ENCODE results near the gene TCF7L1.

TCF7L1 gene

GRCh38 chr2:85239102-85239501 lies 105.9 kb downstream of the TCF7L1 start:
- no peak for DNase-seq
- in situ Hi-C loops (cut with HindIII; ENCODE audit: low pct_ligation_motif_present, low pct_unique_long_range_greater_than_20kb, low sequenced_read_pairs): no loop called here

DNA sequence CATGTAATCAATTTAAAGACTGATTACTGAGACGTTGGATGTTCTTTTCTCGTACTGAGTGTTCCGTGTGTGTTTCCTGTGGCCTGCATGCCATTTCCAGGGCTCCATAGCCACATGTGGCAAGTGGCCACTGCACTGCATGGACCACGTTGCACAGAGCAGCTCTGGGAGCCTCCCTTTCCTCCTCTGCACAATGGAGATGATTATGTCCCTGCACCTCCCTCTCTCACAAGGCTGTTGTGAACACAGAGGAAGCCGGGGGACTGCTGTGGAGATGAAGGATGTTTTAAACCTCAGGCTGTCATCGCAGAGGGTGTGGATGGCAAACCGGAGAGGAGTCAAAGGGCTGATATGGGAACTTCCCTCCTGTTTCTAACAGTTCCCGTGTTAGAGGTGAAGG lies 106.9 kb downstream of the TCF7L1 start:
- in situ Hi-C loops (cut with HindIII; ENCODE audit: low pct_ligation_motif_present, low pct_unique_long_range_greater_than_20kb, low sequenced_read_pairs): no loop called here
- DNase-seq: no peak

- no peak for DNase-seq
- in situ Hi-C loops (cut with HindIII; ENCODE audit: low pct_ligation_motif_present, low pct_unique_long_range_greater_than_20kb, low sequenced_read_pairs): no loop called here
Measured at GRCh38 chr2:85242321-85242720, 109.1 kb downstream of the TCF7L1 start.

- in situ Hi-C loops (cut with HindIII; ENCODE audit: low pct_ligation_motif_present, low pct_unique_long_range_greater_than_20kb, low sequenced_read_pairs): no loop called here
- peak; percentile 50 for DNase-seq
Measured at GRCh38 chr2:85243101-85244072, 110.2 kb downstream of the TCF7L1 start.

DNA sequence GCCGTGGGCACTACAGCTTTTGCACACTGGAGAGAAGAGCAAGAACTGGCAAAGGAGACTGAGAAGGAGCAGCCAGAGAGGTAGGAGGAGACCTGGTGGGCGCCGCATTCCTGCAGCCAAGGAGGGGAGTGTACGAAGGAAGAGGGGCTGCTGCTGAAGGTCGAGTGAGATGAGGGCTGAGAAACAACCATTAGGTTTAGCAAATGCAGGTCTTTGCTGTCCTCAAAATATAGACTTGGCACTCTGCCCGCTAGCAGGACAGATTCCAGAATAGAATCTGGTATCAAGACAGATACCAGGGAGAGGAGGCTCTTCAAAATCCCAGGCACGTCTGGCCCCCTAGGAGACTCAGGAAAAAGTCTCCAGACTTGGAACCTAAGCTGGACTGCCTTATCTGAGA lies 111.6 kb downstream of the TCF7L1 start:
- in situ Hi-C loops (cut with HindIII; ENCODE audit: low pct_ligation_motif_present, low pct_unique_long_range_greater_than_20kb, low sequenced_read_pairs): no loop called here
- DNase-seq: no peak

DNA sequence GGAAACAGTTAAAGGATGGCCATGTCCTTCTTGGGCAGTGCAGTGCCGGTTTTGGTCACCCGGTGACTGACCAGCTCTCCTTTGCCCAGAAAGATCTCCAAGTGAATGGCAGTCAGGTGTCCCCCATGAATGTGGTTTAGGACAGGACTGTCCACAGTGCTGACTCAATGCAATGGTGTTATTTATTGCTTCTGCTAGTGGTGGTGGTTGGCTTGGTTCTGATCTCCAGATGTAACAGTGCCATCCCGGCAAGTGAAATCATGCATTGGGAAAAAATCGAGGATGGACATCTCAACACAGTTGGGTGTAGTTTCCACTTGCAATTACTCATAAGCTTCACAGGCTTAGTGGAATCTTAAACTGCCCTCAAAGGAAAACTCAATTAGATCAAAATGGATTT lies 112.7 kb downstream of the TCF7L1 start:
- DNase-seq: no peak
- in situ Hi-C loops (cut with HindIII; ENCODE audit: low pct_ligation_motif_present, low pct_unique_long_range_greater_than_20kb, low sequenced_read_pairs): no loop called here

GRCh38 chr2:85246348-85246747 lies 113.2 kb downstream of the TCF7L1 start:
- in situ Hi-C loops (cut with HindIII; ENCODE audit: low pct_ligation_motif_present, low pct_unique_long_range_greater_than_20kb, low sequenced_read_pairs): no loop called here
- DNase-seq: no peak

- in situ Hi-C loops (cut with HindIII; ENCODE audit: low pct_ligation_motif_present, low pct_unique_long_range_greater_than_20kb, low sequenced_read_pairs): no loop called here
- no peak for DNase-seq
Measured at GRCh38 chr2:85247610-85248009, 114.4 kb downstream of the TCF7L1 start.

DNA sequence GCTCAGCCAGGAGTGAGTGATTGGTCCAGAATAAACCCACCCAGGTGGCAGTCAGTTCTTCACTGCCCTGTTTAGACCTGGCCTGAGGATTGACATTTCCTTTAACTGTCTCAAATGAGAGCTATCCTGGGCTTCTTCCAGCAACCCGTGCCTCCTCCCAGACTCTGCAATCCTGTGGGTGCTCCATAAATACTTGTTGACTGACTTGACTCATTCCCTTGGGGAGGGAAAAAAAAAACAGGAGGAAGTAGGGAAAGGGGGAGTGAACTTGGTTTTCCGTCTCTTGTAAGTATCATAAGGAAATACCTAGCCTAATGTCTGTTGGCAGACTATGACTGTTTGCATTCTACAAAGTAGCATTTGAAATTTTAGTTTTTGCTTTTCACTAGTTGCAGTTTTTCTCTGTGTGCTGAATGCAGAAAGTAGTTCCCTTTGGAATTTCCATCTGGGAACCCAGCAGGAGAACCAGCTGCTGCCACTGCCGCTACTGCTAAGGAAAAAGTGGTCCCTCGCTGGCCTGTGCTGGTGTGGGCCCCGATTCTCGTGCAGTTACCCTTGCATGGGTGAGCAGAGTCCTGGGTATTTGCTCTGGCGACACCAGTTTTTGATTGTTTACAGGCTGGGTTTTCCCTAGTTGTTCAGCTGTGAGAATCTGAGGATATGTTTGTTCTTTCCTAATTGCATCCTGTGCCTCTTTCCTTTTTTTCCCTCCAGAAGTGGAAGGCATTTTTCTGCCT lies 115.7 kb downstream of the TCF7L1 start:
- in situ Hi-C loops (cut with HindIII; ENCODE audit: low pct_ligation_motif_present, low pct_unique_long_range_greater_than_20kb, low sequenced_read_pairs): no loop called here
- peak; percentile 64 for DNase-seq

DNA sequence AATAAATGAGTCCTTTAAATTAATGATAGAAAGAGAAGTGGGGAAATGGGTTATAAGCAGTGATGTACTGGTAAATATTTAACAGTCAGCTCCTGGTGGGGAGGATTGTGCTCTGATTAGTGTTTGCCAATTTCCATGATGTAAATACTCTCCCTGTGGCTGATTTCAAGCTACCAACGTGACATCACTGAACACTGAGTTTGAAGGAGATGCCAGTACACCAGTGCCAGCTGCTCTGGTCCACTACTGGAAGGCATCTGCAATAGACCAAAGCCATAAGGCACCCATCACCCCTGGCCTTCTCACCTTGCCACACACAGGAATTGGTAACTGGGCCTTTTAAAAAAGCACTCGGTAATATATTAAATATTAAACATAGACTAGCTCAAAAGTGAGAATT lies 116.9 kb downstream of the TCF7L1 start:
- in situ Hi-C loops (cut with HindIII; ENCODE audit: low pct_ligation_motif_present, low pct_unique_long_range_greater_than_20kb, low sequenced_read_pairs): no loop called here
- peak; percentile 15 for DNase-seq

GRCh38 chr2:85251070-85251616 lies 118.0 kb downstream of the TCF7L1 start:
- DNase-seq: no peak
- in situ Hi-C loops (cut with HindIII; ENCODE audit: low pct_ligation_motif_present, low pct_unique_long_range_greater_than_20kb, low sequenced_read_pairs): no loop called here

DNA sequence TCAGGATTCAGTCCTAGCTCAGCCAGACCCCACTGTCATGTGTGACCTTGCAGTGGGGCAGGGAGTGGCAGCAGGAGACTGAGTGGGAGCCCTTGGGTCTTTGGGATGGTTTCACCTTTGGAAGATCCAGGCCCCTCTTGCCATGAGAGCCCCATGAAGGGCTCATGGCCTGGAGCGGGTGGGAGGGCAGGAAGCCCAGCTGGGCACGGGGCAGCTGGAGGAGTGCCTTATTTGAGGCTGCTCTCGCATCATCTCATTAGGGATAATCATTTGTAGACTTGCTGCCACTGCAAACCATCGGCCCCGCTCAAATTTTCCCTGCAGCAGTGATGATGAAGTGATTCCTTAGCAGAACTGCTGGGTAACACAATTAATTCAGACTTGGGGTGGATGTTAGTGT lies 120.7 kb downstream of the TCF7L1 start:
- in situ Hi-C loops (cut with HindIII; ENCODE audit: low pct_ligation_motif_present, low pct_unique_long_range_greater_than_20kb, low sequenced_read_pairs): no loop called here

DNA sequence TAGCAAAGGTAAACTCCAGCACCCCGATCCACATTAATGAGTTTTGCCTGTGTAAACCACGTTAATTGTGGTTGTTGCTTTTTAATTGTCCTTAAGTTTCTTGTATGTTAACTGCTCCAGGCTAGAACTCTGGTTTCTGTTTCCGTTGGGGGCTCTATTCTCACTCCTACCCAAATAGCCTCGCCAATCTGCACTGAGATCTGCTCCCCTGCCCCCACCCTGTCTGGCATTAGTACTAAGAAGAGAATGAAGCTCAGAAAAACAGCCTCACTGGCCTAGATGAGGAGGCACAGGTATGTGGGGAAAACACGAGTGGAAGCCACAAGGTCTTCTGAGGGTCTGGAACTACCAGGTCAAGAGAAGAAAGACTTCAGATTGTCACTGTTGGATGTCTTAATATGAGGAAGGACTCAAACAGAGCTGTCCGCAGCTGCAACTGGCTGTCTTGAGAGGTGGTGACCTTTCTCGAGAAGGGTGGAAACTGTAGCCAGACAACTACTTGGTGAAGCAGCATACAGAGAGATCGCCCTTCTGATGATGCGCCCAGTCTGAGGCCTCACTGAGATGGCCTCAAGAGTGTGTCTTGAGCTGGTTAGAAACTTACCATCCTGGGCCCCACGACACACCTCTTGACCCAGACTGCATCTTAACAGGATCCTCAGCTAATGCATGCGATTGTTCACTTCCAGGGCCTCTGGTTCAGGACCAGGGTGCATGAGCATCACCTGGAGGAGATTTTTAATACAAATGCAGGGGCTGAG lies 121.5 kb downstream of the TCF7L1 start:
- in situ Hi-C loops (cut with HindIII; ENCODE audit: low pct_ligation_motif_present, low pct_unique_long_range_greater_than_20kb, low sequenced_read_pairs): no loop called here

More for the DNA sequence above, 120.7 kb downstream of the TCF7L1 start:
- no peak for DNase-seq

GRCh38 chr2:85255456-85255812 lies 122.2 kb downstream of the TCF7L1 start:
- DNase-seq: no peak
- in situ Hi-C loops (cut with HindIII; ENCODE audit: low pct_ligation_motif_present, low pct_unique_long_range_greater_than_20kb, low sequenced_read_pairs): no loop called here

More for the DNA sequence above, 121.5 kb downstream of the TCF7L1 start:
- DNase-seq: no peak

GRCh38 chr2:85255813-85256594 lies 122.8 kb downstream of the TCF7L1 start:
- in situ Hi-C loops (cut with HindIII; ENCODE audit: low pct_ligation_motif_present, low pct_unique_long_range_greater_than_20kb, low sequenced_read_pairs): no loop called here
- DNase-seq: no peak

DNA sequence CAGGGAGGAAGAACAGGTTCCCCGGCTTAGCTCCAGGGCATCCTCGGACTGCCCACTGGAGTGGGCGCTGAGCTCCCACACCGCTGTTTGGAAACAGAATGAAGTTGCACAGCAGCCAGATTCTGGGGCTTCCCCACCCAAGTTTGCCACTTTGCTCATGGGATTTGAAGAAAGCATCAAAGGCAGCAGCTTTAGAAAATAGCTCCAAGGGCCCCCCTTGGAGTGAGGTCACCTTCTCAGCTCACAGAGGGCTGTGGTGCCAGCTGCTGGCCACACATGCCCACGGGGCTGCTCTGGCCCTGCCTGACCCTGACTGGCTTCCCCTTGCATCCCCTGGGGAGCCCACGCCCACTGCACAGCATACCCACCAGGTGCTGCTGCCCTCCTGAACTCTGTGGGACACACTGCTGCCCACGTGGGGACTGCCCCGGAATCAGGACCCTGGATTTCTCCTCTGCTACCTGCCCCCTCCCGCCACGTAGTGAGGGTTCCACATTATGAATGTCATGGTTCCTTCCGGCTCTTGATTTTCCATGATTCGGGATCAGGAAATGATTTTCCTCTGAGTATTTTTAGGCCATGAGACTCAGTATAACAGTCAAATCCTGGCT lies 124.3 kb downstream of the TCF7L1 start:
- DNase-seq: no peak
- in situ Hi-C loops (cut with HindIII; ENCODE audit: low pct_ligation_motif_present, low pct_unique_long_range_greater_than_20kb, low sequenced_read_pairs): no loop called here

GRCh38 chr2:85257970-85258605 lies 124.9 kb downstream of the TCF7L1 start:
- in situ Hi-C loops (cut with HindIII; ENCODE audit: low pct_ligation_motif_present, low pct_unique_long_range_greater_than_20kb, low sequenced_read_pairs): no loop called here
- DNase-seq: no peak

Measured in ACHN (cell line).